TTC549 (cell line): Measurements from ENCODE around the gene TRIM44.
"Not testable (repeated sequence)": the region's sequence is repeated elsewhere in the genome, so short reads cannot be mapped to it uniquely, and the experiment has no call there.

Source experiments
- FAIRE-seq: peaks from 2 replicates; lab custom pipeline; 2012; peaks lifted over from hg19 to GRCh38; lab: Jason Lieb, UNC

TRIM44 gene

DNA sequence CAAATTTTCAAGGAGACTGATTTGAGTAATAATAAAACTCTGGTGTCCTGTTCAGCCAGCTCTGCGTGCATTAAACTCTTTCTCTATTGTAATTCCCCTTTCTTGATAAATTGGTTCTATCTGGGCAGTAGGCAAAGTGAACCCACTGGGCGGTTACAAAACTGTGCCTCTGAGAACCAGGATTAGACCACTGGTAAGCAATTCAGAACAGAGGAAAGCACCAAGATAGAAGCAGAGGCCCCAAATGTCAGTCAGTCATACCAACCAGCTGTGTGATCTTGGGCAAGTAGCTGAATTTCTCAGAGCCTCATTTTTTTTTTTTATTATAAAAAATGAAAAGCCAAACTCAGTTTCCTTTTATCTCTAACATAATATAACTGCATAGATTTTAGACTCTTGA is 54.9 kb downstream of the TRIM44 start:
- FAIRE-seq, result no peak

DNA sequence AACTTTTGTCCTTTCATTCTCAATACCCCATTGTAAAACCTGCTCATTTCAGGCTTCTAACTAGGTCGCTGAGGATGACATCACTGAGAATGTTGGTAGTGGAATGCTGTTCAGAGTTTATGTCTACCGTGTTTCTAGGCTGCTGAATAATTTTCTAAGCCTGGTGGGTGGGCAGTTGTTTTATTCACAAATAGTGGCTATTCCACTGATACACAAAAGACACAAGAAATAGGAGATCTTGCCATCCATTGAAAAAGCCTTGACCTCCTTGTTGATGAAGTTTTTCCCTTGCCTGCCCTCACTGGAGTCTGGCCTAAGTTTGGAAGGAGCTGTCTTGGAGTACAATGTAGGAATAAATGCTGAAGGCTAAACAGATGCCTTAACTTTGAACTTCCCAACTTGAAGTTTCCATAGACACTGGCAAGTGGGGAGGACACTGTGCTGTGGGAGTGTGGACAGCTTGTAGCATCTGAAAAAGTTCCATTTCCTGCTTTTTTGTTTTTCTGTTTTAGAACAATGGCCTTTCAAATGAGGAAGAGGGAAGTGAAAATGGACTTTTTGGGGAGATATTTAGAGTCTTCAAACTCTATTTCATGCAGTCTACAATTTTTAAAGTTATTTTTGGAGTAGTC is 59.2 kb downstream of the TRIM44 start:
- no peak for FAIRE-seq

DNA sequence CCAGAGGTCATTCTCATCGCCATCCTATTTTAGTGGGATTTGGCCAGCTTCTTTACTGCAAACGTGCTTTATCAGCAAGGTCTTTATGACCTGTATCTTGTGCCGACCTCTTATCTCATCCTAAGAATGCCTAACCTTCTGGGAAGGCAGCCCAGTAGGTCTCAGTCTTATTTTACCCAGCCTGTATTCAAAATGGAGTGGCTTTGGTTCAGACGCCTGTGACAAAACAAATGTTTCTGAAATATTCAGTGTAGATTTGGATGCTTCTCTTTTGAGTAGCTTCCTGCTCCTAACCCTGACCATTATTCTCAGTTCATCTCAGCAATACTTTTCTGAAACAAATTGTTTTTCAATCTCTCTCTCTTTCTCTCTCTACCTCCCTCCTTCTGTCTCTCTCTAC is 60.1 kb downstream of the TRIM44 start:
- FAIRE-seq, result no peak

DNA sequence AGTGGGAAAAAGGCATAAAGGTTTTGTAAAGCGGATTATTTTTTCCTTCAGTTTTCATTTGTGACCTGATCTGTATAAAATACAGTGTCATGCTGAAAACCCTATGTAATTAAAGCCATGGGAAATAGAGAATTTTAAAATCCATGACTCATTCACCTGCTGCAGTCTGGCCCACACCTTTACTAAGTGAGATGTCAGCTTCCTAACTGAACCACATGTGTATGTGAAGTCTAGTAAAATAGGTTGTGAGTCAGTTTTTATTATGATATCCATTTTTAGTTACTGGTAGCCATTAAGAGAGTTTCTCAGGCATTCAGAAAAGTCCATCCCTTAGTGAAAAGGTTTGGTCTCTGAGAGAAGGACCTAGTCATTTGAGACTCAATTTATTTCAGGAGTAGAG is 60.9 kb downstream of the TRIM44 start:
- no peak for FAIRE-seq

DNA sequence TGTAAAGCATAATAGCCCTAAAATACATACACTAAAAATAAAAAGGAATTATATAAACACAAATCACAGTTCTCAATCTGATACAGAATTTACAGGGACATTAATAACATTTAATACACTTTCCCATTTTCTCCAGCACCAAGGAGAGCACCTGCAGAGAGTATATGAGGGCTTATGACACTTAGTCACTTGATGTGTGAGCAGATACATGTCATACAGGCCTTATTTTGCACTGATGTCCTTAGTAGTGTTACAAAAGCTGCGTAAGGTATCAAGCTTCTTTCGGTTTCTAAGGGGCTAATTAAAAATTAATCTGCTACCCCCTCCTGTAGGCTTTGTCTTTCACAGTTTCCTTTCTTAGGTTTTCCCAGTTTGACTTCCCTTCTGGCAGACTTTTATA is 61.3 kb downstream of the TRIM44 start:
- FAIRE-seq, result no peak

DNA sequence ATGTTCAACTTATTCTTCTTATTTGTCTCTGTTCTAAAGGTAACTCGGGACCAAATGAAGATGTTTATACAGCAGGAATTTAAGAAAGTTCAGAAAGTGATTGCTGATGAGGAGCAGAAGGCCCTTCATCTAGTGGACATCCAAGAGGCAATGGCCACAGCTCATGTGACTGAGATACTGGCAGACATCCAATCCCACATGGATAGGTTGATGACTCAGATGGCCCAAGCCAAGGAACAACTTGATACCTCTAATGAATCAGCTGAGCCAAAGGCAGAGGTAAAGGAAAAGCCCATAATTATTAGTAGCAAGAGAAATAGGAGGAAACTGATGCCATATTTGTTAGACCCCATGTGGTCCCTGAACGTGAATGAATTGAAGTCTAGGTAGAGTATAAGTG is 63.3 kb downstream of the TRIM44 start:
- no peak for FAIRE-seq

DNA sequence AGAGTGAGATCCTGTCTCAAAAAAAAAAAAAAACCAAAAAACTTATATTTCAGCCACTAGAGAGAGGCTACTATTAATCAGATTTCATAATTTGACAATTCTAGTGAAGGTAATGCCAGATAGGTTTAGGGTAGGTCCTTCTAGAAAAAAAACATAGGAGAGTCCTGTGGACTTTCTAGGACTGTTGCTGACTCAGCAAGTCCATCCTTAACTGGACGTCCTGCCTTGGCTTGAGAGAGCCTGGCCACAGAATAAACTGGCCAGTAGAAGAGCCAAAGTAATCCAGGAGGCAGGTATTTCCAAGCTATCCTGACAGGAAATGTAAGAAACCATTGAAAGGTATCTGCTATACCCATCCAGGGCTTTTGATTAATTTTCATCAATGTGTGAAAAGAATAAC is 64.6 kb downstream of the TRIM44 start:
- no peak for FAIRE-seq

DNA sequence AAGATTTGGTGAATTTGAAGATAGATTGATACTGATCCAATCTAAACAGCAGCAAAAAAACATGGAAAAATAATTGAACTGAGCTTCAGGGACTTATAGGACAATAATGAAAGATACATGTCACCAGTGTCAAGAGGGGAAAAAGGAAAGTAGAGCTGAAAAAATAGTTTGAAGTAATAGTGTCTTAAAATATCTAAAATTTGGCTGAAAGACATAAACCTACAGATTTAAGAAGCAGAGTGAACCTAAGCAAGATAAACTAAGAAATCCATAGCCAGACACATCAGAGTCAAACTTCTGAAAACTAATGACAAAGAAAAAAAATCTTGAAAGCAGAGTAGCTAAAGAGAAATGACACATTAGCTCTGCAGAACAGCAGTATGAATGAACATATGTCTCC is 67.7 kb downstream of the TRIM44 start:
- no peak for FAIRE-seq

DNA sequence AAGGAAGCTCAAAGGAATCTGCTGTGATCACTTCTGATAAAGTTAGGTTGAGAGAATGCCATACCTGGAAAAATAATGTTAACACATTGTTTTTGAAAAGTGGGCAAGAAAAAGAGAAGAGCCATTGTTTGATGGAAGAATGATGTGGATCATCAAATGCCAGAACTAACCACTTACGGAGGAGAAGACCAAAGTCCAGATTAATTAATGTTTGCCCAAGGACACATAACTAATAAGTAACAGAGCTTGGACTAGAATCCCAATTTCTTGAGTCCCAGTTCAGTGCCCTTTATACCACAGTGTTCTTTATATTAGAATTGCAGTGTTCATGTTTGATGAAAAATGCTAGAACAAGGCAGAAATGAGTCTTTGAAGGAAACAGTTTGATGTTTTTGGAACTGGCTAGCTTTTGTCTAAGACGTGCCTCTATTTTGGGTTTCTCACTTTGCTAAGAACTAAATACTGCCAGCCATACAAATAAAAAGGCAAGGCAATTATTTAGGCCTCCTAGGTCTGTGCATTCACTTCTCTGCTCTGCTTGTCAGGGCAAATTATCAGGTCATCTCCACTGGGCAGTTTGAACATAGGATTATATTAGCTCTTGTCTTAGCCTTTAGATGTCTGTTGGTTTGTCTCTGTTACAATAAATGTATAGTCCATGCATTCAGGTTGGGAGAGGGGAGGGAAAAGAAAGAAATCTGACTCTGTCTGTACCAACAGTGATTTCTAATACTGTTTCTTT is 72.3 kb downstream of the TRIM44 start:
- no peak for FAIRE-seq

DNA sequence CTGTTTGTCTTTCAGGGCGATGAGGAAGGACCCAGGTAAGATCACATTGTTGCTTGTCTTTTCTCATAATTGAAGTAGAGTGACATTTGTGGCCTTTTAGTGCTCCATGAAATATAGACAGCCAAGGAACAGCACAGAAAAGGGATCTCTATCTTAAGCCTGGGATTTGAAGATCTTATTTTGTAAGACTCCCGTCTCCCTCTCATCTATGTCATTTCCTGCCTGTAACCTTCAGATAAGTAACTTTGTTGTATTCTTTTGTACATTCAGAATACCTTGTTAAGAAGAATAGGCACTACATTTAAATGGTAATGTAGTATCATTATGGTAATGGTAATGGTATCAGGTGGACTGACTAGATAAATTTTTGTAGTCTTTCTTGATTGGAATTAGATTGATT is 72.8 kb downstream of the TRIM44 start:
- no peak for FAIRE-seq

DNA sequence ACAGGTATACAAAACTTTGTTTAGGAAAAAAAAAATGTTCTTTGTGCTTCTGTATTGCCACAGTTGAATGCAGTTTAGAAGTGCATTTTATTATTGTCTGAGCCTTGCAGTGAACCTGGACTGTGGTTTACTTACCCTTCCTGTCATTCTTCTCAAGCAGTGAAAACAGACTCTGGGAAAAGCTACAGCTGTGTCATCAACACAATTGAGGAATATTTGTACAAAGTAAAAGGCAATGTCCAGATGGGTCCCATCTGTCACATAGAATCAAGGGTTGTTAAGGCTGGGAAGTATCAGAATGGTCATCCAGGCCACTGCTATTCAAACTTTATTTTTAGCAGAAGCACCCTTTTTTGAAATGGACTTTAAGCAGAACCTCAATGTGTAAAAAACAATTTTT is 73.3 kb downstream of the TRIM44 start:
- FAIRE-seq, result no peak

DNA sequence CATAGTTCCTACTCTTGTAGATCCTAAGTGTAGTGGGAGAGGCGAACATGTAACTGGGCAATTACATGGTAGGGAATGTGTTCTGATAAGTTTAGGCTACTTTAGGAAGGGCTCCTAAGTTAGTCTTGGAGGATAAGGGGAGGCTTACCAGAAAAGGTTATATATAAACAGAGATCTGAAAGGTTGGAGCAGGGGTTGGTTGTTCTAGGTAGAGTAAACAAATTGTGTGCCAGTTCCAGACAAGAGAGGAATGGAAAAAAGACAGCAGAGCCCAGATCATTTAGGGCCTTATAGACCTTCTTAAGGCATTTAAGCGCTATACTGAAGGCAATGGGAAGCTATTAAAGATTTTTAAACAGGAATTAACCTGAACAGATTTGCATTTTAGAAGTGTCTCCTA is 74.4 kb downstream of the TRIM44 start:
- no peak for FAIRE-seq

DNA sequence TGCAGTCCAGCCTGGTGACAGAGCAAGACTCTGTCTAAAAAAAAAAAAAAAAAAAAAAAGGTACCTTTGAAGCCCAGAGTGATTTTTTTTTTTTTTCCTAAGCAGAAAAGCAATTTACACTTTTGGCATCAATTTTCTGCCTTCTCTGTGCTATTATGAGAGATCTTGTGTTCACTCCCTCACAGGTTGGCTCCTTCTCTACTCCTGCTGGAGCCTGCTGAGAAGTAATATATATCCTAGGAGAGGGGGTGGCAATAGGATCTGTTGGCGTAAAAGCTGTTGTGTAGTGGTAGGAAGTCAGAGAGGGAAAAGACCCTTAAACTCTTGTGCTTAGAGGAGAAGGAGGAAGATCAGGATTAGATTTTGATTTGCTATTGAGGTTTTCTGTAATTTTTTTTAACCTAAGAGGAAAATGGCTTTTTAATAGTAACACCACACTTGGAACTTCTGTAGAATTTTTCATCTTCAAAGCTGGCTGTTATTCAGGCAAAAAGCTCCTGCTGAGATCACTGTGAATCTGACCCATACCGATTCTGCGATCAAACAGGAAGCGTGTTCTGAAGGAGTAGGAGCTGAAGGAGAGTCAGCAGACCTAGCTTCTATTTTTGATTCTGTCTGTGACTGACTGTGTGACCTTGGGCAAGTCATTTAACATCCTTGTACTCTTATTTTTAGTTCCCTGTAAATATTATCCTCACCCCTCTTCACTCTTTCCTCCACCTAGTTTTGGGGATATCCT is 77.7 kb downstream of the TRIM44 start:
- no peak for FAIRE-seq

DNA sequence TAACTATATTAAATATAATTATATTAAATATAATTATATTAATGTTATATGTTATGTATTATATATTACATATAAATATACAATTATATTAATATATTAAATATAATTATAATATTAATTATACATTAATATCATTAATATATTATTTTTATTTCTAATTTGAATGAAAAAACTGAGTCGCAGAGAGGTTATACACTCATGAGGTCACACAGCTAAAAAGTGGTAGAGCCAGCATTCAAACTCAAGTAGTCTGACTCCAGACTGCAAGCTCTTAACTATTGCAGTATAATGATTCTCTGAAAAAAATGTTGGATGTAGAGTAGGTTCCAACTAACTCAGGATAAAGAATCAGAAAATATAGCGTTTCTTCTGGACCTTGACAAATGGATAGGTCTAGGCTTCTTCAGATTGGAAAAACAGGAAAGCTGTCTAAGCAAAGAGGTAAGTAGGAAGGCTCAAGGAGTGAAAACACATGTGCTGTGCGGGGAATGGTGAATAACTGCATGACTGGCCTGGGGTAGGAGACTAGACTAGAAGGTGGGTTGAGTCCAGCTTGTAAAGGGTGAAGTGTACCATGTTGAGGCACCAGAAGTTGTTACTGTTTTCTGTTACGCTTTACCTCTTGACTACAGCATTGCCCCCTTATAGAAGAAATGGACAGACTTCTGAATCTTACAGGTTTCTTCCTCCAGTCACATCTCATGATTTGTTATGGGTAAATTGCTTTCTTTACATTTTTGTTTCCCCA is 80.3 kb downstream of the TRIM44 start:
- no peak for FAIRE-seq

DNA sequence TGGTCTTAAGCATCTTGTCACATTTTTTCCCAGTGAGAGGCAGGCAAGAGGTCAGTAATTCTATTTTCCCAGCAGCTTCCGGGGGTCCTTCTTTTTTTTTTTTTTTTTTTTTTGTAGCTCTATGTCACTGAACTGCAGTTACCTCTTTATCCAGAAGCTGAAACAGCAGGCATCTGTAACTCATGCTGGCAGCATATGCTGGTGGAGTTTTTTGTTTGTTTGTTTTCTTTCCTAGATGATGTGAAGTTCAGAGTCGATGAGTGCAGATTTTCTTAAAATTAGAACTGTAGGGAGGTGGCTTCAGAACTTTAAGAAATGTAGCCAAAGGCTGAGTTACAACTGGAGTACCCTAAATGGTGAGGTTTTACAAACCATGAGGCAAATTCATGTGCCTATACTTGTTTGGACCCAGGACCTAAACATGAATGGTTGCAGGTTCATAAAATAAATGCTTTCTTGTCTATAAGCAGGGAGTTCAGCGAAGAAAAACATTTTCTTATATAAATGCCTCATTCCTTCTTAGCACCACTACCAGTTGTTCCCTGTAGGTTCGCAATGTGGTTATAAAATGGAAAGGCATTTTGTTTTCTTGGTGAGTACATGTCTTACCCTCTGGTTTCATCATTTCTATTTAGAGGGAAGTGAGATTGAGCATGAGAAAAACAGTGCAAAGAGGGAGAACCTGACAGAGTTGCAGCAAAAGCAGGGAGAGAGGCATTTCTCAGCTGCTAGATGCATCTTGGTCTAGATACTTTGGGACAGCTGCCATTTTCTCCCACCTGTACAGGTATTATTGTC is 84.0 kb downstream of the TRIM44 start:
- no peak for FAIRE-seq

DNA sequence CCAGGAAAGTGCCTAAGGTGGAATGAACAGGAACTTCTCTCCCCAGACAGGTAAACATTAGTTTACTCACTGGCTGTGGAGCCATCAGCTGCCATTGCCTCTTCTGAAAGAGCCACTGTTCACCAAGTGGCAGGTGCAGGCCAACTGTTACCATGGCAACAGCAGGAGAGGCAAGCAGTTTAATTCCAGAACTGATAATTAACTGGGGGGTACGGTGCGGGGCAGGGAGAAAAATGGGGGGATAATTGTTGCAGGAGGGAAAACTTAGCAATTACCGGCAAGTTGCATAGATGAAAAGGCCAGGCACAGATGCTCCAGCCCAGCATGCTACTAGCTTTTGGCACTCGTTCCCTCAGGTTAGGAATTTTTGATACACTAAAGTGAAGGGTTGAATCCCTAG is 85.1 kb downstream of the TRIM44 start:
- no peak for FAIRE-seq

DNA sequence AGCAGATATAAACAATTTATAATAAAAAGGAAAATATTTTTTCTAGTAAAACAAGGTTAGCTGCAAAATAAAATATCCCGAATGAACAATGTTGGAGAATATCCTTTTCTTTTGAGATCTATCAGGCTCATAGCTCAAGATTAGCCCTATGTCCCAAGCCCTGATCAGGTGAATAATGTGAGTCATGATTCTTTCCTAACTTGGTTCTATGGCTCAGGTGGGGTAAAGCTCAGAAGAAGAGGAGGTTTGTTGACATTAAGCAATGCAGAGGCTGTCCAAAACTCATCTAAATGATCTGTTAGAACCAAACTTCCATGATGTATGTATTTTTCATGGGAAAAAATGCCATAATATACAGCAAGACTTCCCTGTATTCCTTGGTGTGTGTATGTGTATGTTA is 86.1 kb downstream of the TRIM44 start:
- FAIRE-seq, result no peak

DNA sequence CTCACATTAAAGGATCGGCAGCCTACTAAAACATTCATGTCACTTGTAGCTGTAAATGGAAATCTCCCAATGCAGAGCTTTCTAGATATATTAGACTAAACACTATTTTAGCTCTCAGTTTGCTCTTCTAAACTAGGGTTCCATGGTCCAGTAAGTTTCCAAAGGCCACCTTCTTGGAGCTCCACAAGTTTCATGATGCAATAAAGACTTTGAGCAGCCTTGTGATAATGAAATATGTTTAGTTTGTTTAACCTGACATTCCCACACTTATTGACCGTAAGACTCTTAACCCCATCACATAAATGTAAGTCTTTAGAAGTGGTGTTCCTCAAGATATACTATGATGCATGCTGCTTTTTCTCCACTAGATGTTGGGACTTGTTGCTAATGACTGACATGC is 87.7 kb downstream of the TRIM44 start:
- no peak for FAIRE-seq

DNA sequence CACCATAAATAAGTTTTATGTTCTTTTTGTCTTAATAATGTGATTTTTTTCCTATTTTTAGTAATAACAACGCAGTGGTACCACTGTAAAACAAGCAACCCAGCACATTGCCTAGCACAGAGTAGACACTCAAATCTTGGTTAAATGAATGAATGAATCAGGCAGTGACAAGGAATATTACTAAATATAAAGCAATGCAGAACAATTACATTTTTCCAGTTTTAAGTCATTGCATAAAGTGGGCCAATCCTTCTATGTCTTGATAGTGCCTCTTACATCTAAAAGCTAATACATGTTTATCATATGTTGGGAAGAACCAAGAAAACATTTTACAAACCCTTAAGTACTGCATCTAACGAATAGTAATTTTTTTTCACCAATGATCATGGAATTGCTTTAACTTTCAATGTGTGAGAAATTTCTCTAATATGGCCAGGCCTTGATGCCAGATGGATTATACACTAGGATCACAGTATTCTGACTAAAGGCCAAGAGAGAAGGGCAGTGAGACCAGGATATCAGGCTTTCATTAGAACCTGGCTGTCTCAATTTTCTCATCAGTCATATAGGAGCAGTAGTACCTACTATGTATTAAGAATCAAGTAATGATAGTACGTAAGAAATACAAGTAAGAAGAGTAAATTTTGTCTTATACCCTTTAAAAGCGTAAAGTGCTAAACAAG is 88.5 kb downstream of the TRIM44 start:
- no peak for FAIRE-seq

DNA sequence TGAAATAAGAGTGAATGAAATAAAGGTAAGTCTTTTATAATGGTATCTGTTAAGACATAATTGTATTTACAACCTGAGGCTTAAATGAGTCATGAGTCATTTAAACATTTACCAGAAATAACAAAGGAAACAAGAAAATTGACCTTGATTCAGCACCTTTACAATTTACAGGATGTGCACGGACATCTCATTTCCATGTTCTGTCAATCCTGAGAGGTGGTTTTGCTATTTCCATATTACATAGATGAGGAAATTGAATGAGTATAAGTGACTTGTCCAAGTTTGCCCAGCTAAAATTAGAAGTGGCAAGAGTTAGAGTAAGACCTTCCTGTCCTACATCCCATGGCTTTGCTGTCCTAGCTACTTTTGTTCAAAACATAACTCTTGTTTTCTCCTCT is 89.1 kb downstream of the TRIM44 start:
- FAIRE-seq, result no peak

DNA sequence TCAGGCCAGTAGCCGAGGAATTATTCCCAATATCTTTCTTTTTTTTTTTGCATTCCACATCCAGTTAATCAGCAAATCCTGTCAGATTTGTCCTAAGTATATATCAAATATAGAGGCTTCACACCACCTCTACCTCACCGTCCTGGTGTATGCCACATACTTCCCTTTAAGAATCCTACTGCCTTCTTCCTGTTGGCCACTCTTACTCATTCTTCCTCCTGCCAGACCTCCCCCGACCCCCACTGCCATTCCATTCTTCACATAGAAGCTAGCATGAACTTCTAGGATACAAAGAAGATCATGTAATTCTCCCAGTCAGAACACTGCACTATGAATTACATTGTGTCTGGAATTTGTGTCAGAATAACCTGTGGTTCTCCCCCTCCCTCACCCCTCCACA is 89.5 kb downstream of the TRIM44 start:
- no peak for FAIRE-seq

DNA sequence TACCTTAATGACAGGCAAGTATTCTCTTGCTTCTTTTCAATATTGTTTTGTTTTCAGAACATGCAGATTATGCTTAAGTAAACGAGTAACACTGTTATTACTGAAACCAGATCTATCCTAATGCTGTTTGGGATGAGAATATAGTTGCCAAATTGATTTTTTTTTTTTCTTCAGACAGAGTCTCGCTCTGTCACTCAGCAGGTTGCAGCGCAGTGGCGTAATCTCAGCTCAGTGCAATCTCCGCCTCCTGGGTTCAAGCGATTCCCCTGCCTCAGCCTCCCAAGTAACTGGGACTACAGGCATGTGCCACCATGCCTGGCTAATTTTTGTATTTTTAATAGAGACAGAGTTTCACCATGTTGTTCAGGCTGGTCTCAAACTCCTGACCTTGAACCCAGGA is 91.0 kb downstream of the TRIM44 start:
- not testable (repeated sequence) for FAIRE-seq
